BE2C (cell line): ENCODE results near the gene ZDHHC14.

Source experiments
- DNase-seq: peaks from one replicate; pipeline ENCODE4 v3.0.0-alpha.2; 2020
- H3K27me3 ChIP-seq: fragments of 250-450 bp; sonication (Bioruptor Pico); 2 replicates; pipeline ENCODE4 v1.5.1; 2020; ENCODE audit warnings: mild to moderate bottlenecking
- H3K36me3 ChIP-seq: fragments of 250-450 bp; sonication (Bioruptor Pico); 2 replicates; pipeline ENCODE4 v1.5.1; 2020; ENCODE audit warnings: mild to moderate bottlenecking
- H3K4me1 ChIP-seq: fragments of 250-450 bp; sonication (Bioruptor Pico); 2 replicates; pipeline ENCODE4 v1.5.1; 2020
- H3K4me3 ChIP-seq: 2 replicates; pipeline ENCODE4 v1.5.1; 2011; ENCODE audit warnings: low read depth, low read length
- H3K9me3 ChIP-seq: fragments of 250-450 bp; sonication (Bioruptor Pico); 2 replicates; pipeline ENCODE4 v1.5.1; 2020
- CTCF ChIP-seq: IDR thresholded peaks from 2 replicates; pipeline ENCODE4 v1.5.1; 2012; ENCODE audit warnings: mild to moderate bottlenecking, low read depth, low read length

The ZDHHC14 gene

GRCh38 chr6:157436219-157436943 is 55.4 kb downstream of the ZDHHC14 start:
- Histone ChIP-seq H3K4me3 (no peak overlapping the region), H3K4me1 (peaks cover 9% of the 10 kb centered on the region), H3K27me3 (no peaks in the 10 kb centered on the region), H3K36me3 (no peaks in the 10 kb centered on the region), H3K9me3 (no peaks in the 10 kb centered on the region)
- TF ChIP-seq CTCF: no peak
- no peak for DNase-seq

DNA sequence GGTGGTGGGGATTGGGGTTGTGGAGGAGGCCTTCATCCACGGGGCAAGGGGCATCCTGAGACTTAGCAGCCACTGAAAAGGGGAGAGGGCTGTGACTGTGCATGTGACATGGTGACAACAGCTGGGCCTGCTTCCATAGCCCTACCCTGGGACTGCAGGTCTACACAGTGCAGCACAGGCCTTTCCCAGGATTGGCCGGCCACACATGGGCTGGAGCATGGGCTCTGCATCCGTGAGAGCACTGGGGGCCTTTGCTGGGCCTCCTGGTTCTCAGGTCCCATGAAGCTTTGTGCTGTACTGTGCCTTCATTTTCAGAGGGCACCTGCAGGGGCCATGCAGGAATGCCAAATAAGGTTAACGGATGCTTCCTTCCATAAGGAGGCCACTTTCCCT is 56.0 kb downstream of the ZDHHC14 start:
- H3K36me3 ChIP-seq: no peaks in the 10 kb centered on the region
- no peak overlapping the region for H3K4me3 ChIP-seq
- H3K4me1 ChIP-seq: peaks cover 9% of the 10 kb centered on the region
- H3K27me3 ChIP-seq: no peaks in the 10 kb centered on the region
- DNase-seq: no peak
- H3K9me3 ChIP-seq: no peaks in the 10 kb centered on the region
- TF ChIP-seq CTCF: no peak

GRCh38 chr6:157438611-157439111 is 57.7 kb downstream of the ZDHHC14 start:
- no peaks in the 10 kb centered on the region for H3K27me3 ChIP-seq
- no peaks in the 10 kb centered on the region for H3K9me3 ChIP-seq
- no peak for DNase-seq
- no peak for TF ChIP-seq CTCF
- H3K4me1 ChIP-seq: no peaks in the 10 kb centered on the region
- H3K4me3 ChIP-seq: no peak overlapping the region
- no peaks in the 10 kb centered on the region for H3K36me3 ChIP-seq

- Histone ChIP-seq H3K4me1 (no peaks in the 10 kb centered on the region), H3K9me3 (no peaks in the 10 kb centered on the region)
- DNase-seq: no peak
Measured at GRCh38 chr6:157440171-157440570, 59.2 kb downstream of the ZDHHC14 start.

GRCh38 chr6:157442291-157442690 is 61.3 kb downstream of the ZDHHC14 start:
- Histone ChIP-seq H3K9me3 (no peaks in the 10 kb centered on the region), H3K36me3 (no peaks in the 10 kb centered on the region)
- DNase-seq: no peak

More at GRCh38 chr6:157440171-157440570, 59.2 kb downstream of the ZDHHC14 start:
- Histone ChIP-seq H3K4me3 (no peak overlapping the region), H3K27me3 (no peaks in the 10 kb centered on the region), H3K36me3 (no peaks in the 10 kb centered on the region)
- TF ChIP-seq CTCF: no peak

More at GRCh38 chr6:157442291-157442690, 61.3 kb downstream of the ZDHHC14 start:
- Histone ChIP-seq H3K4me3 (no peak overlapping the region), H3K27me3 (no peaks in the 10 kb centered on the region), H3K4me1 (no peaks in the 10 kb centered on the region)
- no peak for TF ChIP-seq CTCF
